ENCODE results near the gene HLA-DRA. TPM values are rescaled to one million over a fixed set of nuclear protein-coding genes. Genes with fewer than 3 reads are reported as not detected.

HLA-DRA gene
- total and polyA plus RNA-seq, 9 donors = 19.9 to 34.2 (median 26.1) TPM

Other genes starting within 250 kb of the HLA-DRA start
- gene PBX2, start 249.7 kb upstream of the HLA-DRA start, total RNA-seq = 31.3 TPM
- 100 to 1,000 TPM in 7 of 8 donors, 10 to 100 TPM in 1; 91.7 to 123 (median 113) TPM for gene PBX2, start 249.7 kb upstream of the HLA-DRA start, polyA plus RNA-seq (ENCODE audit: insufficient read depth in 1 of 8, insufficient read length in 8 of 8, low replicate concordance in 1 of 8)
- gene GPSM3, start 247.2 kb upstream of the HLA-DRA start, total RNA-seq = 4.3 TPM
- gene GPSM3, start 247.2 kb upstream of the HLA-DRA start, polyA plus RNA-seq (ENCODE audit: insufficient read depth in 1 of 8, insufficient read length in 8 of 8, low replicate concordance in 1 of 8) = 1 to 10 TPM; 6.1 to 9.8 (median 7.7) TPM
- 14.0 TPM for gene NOTCH4, start 215.8 kb upstream of the HLA-DRA start, total RNA-seq
- 10 to 100 TPM; 15.9 to 30.4 (median 23.2) TPM for gene NOTCH4, start 215.8 kb upstream of the HLA-DRA start, polyA plus RNA-seq (ENCODE audit: insufficient read depth in 1 of 8, insufficient read length in 8 of 8, low replicate concordance in 1 of 8)
- not detected for gene TSBP1, start 68.0 kb upstream of the HLA-DRA start, total RNA-seq
- under 1 TPM in 2 of 8 donors, not detected in 6; 0.07 to 0.09 TPM for gene TSBP1, start 68.0 kb upstream of the HLA-DRA start, polyA plus RNA-seq (ENCODE audit: insufficient read depth in 1 of 8, insufficient read length in 8 of 8, low replicate concordance in 1 of 8)
- not detected for gene BTNL2, start 32.7 kb upstream of the HLA-DRA start, total RNA-seq
- under 1 TPM; 0.14 to 0.70 (median 0.42) TPM for gene BTNL2, start 32.7 kb upstream of the HLA-DRA start, polyA plus RNA-seq (ENCODE audit: insufficient read depth in 1 of 8, insufficient read length in 8 of 8, low replicate concordance in 1 of 8)
- 8.4 TPM for gene HLA-DRB5, start 90.4 kb downstream of the HLA-DRA start, total RNA-seq
- gene HLA-DRB5, start 90.4 kb downstream of the HLA-DRA start, polyA plus RNA-seq (ENCODE audit: insufficient read depth in 1 of 8, insufficient read length in 8 of 8, low replicate concordance in 1 of 8) = 10 to 100 TPM in 2 of 8 donors, 1 to 10 TPM in 6; 2.3 to 15.3 (median 3.9) TPM
- gene HLA-DRB1, start 150.0 kb downstream of the HLA-DRA start, total RNA-seq = 16.8 TPM
- 10 to 100 TPM in 4 of 8 donors, 1 to 10 TPM in 4; 4.3 to 16.5 (median 11.0) TPM for gene HLA-DRB1, start 150.0 kb downstream of the HLA-DRA start, polyA plus RNA-seq (ENCODE audit: insufficient read depth in 1 of 8, insufficient read length in 8 of 8, low replicate concordance in 1 of 8)
- 2.6 TPM for gene HLA-DQA1, start 197.5 kb downstream of the HLA-DRA start, total RNA-seq
- 1 to 10 TPM; 1.5 to 3.3 (median 2.8) TPM for gene HLA-DQA1, start 197.5 kb downstream of the HLA-DRA start, polyA plus RNA-seq (ENCODE audit: insufficient read depth in 1 of 8, insufficient read length in 8 of 8, low replicate concordance in 1 of 8)
- gene HLA-DQB1, start 226.8 kb downstream of the HLA-DRA start, total RNA-seq = 3.8 TPM
- 1 to 10 TPM in 7 of 8 donors, under 1 TPM in 1; 0.37 to 5.0 (median 3.4) TPM for gene HLA-DQB1, start 226.8 kb downstream of the HLA-DRA start, polyA plus RNA-seq (ENCODE audit: insufficient read depth in 1 of 8, insufficient read length in 8 of 8, low replicate concordance in 1 of 8)

Data from muscle of leg (tissue), 9 donors.